Measurements from ENCODE around the gene GNAI2. TPM values are rescaled to one million over a fixed set of nuclear protein-coding genes. Genes with fewer than 3 reads are reported as not detected.
A peak's percentile ranks its signal among the peaks of the same experiment; 100 is the strongest.

Gene GNAI2
- total RNA-seq, 4 donors from 2014 or later: 123 to 325 (median 173) TPM

GRCh38 chr3:50297384-50297775 lies 61.4 kb downstream of the GNAI2 start:
- intact Hi-C loops (cut with DNase I; ENCODE audit: low total_unique reads): no loop called here
- H3K9me3 ChIP-seq: no peaks in the 10 kb centered on the region
- TF ChIP-seq CTCF (IDR thresholded peaks at IDR 0.05) (no peak), POLR2A (IDR thresholded peaks at IDR 0.05) (no peak)
- H3K27ac ChIP-seq: no peak overlapping the region
- no peak overlapping the region for H3K4me3 ChIP-seq
- H3K36me3 ChIP-seq: no peaks in the 10 kb centered on the region
- H3K4me1 ChIP-seq: peaks cover 0 to 8% of the 10 kb centered on the region in 2 donors
- H3K27me3 ChIP-seq: no peaks in the 10 kb centered on the region
- DNase-seq: peak in 1 of 2 donors; percentile 55

DNA sequence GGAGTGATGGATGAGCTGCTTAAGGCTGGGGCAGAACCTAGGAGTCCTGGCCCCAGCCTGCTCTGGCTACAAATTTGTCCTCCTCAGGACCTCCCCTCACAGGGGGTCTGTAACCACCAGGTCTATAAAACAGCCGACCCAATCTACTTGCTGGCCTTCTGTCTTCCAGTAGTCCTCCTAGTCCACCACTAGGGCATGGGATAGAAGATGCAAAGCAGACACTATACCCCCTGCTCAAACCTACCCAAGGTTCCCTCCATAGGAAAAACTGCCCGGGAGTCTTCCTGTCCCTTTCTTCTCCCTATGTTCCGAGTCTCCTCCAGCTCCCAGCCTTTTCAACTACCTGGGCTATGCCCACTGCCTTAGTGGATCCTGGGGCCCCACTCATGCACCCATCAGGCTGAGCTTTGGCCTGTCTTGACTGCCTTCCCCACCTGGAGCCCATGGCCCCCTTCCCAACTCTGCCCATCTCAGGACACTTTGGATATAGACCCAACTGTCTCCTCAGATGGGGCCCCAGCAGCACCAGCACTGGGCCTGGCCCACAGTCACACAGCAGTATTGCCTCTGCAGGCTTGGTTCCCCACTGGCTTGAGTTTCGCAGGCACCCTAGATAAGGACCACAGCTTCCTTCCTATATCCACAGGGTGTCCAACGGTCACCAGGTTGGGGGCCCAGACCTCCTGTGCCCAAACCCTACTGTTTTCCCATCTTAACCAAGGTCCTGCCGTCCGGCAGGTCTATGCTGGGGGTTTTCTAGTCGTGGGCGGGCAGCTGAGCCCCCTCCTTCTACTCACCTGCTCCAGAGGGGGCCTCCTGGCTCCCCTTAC lies 62.1 kb downstream of the GNAI2 start:
- no peak for TF ChIP-seq POLR2A (IDR thresholded peaks at IDR 0.05)
- TF ChIP-seq CTCF (IDR thresholded peaks at IDR 0.05): no peak
- Histone ChIP-seq H3K9me3 (no peaks in the 10 kb centered on the region), H3K36me3 (no peaks in the 10 kb centered on the region), H3K4me3 (peak overlapping the region; percentile 52 to 70), H3K27me3 (no peaks in the 10 kb centered on the region), H3K27ac (peak overlapping the region; percentile 87 to 92), H3K4me1 (peaks cover 0 to 8% of the 10 kb centered on the region in 2 donors)
- intact Hi-C loops (cut with DNase I; ENCODE audit: low total_unique reads): no loop called here
- peak in 1 of 2 donors; percentile 31 for DNase-seq

DNA sequence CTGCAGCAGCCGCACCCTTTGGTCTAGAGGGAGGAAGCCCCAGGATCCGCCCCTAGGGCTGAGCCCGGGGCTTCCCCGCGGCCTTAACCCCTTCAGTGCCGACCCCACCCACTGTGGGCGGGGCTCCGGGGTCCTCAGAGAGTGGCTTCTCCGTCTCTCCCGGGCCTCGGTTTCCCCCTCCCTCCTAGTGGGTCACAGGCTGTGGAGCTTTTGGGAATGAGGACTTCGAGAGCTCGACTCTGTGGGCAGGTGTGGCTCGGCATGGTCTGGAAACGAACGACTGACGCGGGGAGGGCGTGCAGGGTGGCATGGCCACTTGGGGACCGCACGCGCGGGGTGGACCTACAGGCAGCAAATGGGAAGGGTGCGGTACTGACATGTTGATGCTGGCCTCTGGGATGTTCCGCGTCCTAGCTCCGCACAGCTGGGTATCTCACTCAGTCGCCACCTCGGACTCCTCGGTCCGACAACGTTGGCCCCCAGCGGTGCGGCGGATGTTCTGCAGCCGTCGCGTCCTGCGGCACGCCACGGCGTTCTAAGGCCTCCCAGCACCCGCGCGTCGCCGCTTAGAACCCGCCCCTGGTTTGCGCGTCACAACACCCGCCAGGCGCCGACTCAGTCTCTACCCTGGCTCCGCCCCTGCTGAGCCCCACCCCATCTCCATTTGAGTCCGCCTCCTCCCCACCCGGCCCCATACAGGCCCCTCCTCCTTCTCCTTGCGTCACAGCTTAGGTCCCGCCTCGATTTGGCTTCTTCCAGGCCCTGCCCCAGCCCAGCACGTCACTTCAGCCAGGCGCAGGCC lies 63.0 kb downstream of the GNAI2 start, which contains the start of the genes HYAL3 and NAA80:
Gene HYAL3, minus strand, starts transcription at position 570 of the 802 bp plus-strand sequence. CDS start 3,803 bp downstream, outside the sequence.
Gene NAA80, minus strand, starts transcription at position 570 of the 802 bp plus-strand sequence. CDS start 1,942 bp downstream, outside the sequence.
- DNase-seq: peak; percentile 99 to 100
- Histone ChIP-seq H3K27ac (peak within 1 kb of the TSS; percentile 87 to 92), H3K9me3 (no peaks in the 10 kb centered on the region), H3K4me3 (peak within 1 kb of the TSS; percentile 52 to 70), H3K27me3 (no peaks in the 10 kb centered on the region), H3K4me1 (peaks cover 0 to 8% of the 10 kb centered on the region in 2 donors), H3K36me3 (no peaks in the 10 kb centered on the region)
- intact Hi-C loops (cut with DNase I; ENCODE audit: low total_unique reads): no loop called here
- peak; percentile 96 to 98 for TF ChIP-seq POLR2A (IDR thresholded peaks at IDR 0.05)
- peak; percentile 12 to 65 (median 38) for TF ChIP-seq CTCF (IDR thresholded peaks at IDR 0.05)

GRCh38 chr3:50299638-50299928 lies 63.6 kb downstream of the GNAI2 start:
- intact Hi-C loops (cut with DNase I; ENCODE audit: low total_unique reads): no loop called here
- Histone ChIP-seq H3K4me1 (peaks cover 0 to 8% of the 10 kb centered on the region in 2 donors), H3K4me3 (peak overlapping the region; percentile 46 to 48), H3K27ac (peak overlapping the region; percentile 85 to 87), H3K27me3 (no peaks in the 10 kb centered on the region), H3K9me3 (no peaks in the 10 kb centered on the region), H3K36me3 (no peaks in the 10 kb centered on the region)
- no peak for TF ChIP-seq CTCF (IDR thresholded peaks at IDR 0.05)
- no peak for TF ChIP-seq POLR2A (IDR thresholded peaks at IDR 0.05)
- DNase-seq: no peak
